ENCODE results near the gene RORB. TPM values are rescaled to one million over a fixed set of nuclear protein-coding genes. Genes with fewer than 3 reads are reported as not detected.

RORB gene
- total RNA-seq, 2 donors from 2014 or later = not detected

DNA sequence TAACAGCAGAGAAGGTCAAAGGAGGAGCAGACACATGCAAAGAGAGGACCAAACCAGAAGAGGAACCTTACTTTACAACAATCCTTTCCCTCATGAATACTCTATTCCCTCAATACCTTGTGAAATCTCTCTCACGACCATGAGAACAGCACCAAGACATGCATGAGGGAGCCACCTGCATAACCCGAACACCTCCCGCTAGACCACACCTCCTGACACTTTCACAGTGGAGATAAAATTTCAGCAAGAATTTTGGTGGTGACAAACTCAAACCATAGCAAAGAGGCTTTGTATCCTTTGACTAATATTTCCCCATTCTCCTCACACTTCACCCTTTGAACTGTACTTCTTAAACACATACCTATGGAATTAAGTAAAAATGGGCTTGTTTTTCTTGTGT is 101.7 kb downstream of the RORB start:
- H3K27ac Mint-ChIP-seq = no peak overlapping the region
- H3K9me3 Mint-ChIP-seq = no peaks in the 10 kb centered on the region
- ATAC-seq (replicated peaks) = no peak
- H3K36me3 Mint-ChIP-seq (ENCODE audit: low read depth) = no peaks in the 10 kb centered on the region
- H3K4me1 Mint-ChIP-seq = no peaks in the 10 kb centered on the region
- no peaks in the 10 kb centered on the region for H3K27me3 Mint-ChIP-seq
- no peak overlapping the region for H3K4me3 Mint-ChIP-seq

DNA sequence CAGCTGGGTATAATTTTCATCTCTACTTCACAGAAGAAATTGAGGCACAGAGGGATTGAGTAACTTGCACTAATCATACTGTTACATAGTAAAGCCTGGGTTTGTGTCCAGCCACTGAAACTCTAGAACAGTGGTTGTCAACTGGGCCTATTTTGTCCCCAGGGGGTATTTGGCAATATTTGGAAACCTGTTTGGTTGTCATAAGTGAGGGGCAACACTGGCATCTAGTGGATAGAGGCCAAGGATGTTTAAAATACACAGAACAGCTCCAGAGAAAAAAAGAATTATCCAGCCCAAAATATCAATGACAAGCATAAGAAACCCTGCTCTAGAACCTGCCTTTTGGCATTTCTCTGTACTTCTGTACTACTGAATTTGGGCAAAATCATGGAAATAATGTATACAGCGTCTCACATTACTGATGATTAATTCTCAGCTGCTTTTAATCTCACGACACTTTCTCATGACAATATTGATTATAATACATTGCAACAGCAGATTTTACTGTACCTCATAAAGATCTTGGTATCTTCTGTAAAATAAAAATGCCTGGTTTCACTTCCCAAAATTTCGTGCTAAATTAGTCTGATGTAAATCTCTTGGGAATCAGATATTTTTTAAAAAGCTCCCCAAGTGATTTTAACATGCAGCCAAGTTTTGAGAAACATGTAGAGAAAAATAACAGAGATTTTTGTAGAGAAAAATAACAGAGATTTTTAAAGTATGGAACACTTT is 112.7 kb downstream of the RORB start:
- peaks cover 6% of the 10 kb centered on the region for H3K27me3 Mint-ChIP-seq
- no peaks in the 10 kb centered on the region for H3K36me3 Mint-ChIP-seq (ENCODE audit: low read depth)
- no peak for ATAC-seq (replicated peaks)
- no peak overlapping the region for H3K4me3 Mint-ChIP-seq
- no peaks in the 10 kb centered on the region for H3K9me3 Mint-ChIP-seq
- H3K4me1 Mint-ChIP-seq = no peaks in the 10 kb centered on the region
- no peak overlapping the region for H3K27ac Mint-ChIP-seq

DNA sequence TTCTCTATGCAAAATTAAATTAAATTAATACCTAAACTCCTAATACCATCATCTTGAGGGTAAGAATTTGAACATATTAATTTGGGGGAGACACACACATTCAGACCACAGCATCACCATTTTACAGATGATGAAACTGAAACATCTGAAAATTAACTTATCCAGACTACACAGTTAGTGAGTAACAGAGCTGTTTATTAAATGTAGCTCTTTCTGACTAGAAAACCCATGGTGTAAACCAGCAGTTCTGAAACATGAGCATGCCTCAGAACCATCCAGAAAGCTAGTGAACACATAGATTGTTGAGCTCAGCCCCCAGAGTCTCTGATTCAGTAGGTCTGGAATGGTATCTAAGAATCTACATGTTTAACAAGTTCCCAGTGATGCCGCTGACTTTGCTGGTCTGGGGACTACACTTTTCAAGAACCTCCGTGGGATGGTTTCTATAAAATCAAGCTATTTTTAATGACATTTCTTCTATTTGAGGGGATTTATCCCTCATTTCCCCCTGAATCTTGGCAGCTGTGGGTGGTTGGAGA is 113.5 kb downstream of the RORB start:
- ATAC-seq (replicated peaks) = no peak
- no peaks in the 10 kb centered on the region for H3K36me3 Mint-ChIP-seq (ENCODE audit: low read depth)
- H3K27me3 Mint-ChIP-seq = peaks cover 6% of the 10 kb centered on the region

DNA sequence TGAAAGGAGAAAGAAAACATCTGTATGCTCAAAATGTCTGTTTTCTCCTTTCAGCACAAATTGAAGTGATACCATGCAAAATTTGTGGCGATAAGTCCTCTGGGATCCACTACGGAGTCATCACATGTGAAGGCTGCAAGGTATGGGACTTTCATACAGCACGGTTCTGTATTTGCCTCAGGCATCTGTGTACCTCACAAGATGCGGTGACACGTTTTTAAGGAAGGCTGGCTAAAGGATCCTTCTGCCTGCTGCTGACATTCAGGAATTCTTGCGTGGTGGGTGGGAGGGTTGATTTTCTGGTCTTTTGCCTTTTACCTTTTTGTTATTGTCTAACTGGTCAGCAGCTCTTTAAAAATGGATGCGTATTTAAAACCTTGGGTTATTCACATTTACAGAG is 133.1 kb downstream of the RORB start:
- no peaks in the 10 kb centered on the region for H3K9me3 Mint-ChIP-seq
- no peaks in the 10 kb centered on the region for H3K36me3 Mint-ChIP-seq (ENCODE audit: low read depth)
- ATAC-seq (replicated peaks) = no peak
- H3K4me1 Mint-ChIP-seq = no peaks in the 10 kb centered on the region
- H3K27me3 Mint-ChIP-seq = peaks cover 10% of the 10 kb centered on the region
- no peak overlapping the region for H3K27ac Mint-ChIP-seq
- no peak overlapping the region for H3K4me3 Mint-ChIP-seq

More for the DNA sequence above, 113.5 kb downstream of the RORB start:
- H3K27ac Mint-ChIP-seq = no peak overlapping the region
- no peak overlapping the region for H3K4me3 Mint-ChIP-seq
- no peaks in the 10 kb centered on the region for H3K4me1 Mint-ChIP-seq
- H3K9me3 Mint-ChIP-seq = no peaks in the 10 kb centered on the region

DNA sequence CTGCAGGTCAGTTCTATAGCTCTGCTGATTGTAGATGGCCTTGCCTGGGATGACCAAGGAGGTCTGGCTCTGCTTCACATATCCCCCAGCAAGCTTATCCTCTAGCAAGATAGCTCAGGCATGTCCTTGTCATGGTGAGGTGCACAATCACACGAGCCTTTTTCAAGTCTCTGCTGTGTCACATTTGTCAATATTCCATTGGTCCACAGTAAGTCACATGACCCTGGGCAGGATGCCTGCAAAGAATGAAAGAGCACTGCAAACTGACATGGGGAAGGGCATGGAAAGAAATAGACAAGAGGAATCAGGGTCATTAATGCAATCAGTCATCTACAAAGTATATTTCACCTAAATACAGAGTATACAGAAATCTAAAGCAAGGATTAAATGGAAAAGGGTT is 142.0 kb downstream of the RORB start:
- Mint-ChIP-seq H3K27ac (no peak overlapping the region), H3K4me3 (no peak overlapping the region), H3K36me3 (ENCODE audit: low read depth) (no peaks in the 10 kb centered on the region), H3K9me3 (no peaks in the 10 kb centered on the region), H3K4me1 (no peaks in the 10 kb centered on the region), H3K27me3 (peaks cover 12% of the 10 kb centered on the region)
- ATAC-seq (replicated peaks) = no peak

DNA sequence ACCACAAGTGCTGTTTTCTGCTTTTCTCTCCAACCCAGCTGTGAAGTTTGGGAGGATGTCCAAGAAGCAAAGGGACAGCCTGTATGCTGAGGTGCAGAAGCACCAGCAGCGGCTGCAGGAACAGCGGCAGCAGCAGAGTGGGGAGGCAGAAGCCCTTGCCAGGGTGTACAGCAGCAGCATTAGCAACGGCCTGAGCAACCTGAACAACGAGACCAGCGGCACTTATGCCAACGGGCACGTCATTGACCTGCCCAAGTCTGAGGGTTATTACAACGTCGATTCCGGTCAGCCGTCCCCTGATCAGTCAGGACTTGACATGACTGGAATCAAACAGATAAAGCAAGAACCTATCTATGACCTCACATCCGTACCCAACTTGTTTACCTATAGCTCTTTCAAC is 145.2 kb downstream of the RORB start:
- Mint-ChIP-seq H3K9me3 (no peaks in the 10 kb centered on the region), H3K4me1 (no peaks in the 10 kb centered on the region), H3K4me3 (no peak overlapping the region), H3K27ac (no peak overlapping the region), H3K36me3 (ENCODE audit: low read depth) (no peaks in the 10 kb centered on the region), H3K27me3 (peaks cover 11% of the 10 kb centered on the region)
- no peak for ATAC-seq (replicated peaks)

DNA sequence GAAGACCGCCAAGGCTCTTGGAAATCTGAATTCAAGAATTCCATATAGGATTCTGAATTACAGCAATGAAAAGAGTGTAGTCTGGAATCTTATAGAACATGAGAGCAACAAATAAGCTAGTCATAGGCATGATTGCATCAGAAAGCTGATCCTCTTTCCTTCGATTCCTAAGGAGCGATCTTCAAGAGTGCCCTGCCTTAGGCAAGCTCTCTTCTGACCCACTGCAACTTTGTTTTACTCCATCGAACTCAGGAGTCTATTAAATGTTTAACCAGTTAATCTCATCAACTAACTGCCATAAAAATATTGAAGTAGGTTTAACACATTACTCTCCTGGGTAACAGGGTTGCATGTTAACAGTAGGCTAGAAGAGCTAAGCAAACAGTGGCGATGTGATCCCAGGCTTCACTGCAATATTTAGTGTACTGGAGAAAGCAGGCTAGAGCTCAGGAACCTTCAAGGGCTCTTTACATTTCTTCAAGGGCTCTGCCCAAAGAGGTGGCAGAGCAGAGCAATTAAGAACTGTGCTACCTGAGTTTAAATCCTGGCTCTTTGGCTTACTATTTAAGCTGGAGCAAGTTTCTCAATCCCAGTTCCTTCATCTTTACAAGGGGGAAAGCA is 146.3 kb downstream of the RORB start:
- no peak for ATAC-seq (replicated peaks)
- H3K36me3 Mint-ChIP-seq (ENCODE audit: low read depth) = no peaks in the 10 kb centered on the region
- no peak overlapping the region for H3K27ac Mint-ChIP-seq
- H3K4me3 Mint-ChIP-seq = no peak overlapping the region
- no peaks in the 10 kb centered on the region for H3K4me1 Mint-ChIP-seq
- peaks cover 15% of the 10 kb centered on the region for H3K27me3 Mint-ChIP-seq
- no peaks in the 10 kb centered on the region for H3K9me3 Mint-ChIP-seq

DNA sequence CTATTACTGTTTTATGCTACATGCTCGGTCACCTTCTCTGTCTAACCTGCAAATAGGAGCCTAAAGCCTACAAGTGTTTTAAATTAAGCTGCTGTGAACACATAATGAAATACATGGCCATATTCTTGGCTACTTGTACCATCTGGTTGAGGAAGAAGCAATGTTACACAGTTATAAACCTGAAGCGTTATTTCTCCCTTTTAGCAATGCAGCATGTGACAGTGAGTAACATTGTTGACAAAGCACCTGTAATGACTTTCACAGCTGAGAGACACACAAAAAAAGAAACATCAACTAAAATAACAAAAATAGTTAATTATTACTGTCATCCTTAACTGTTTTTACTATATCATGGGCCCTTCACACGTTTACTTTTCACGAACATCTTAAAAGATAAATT is 146.9 kb downstream of the RORB start:
- peaks cover 17% of the 10 kb centered on the region for H3K27me3 Mint-ChIP-seq
- H3K4me1 Mint-ChIP-seq = no peaks in the 10 kb centered on the region
- H3K4me3 Mint-ChIP-seq = no peak overlapping the region
- H3K27ac Mint-ChIP-seq = no peak overlapping the region
- no peaks in the 10 kb centered on the region for H3K36me3 Mint-ChIP-seq (ENCODE audit: low read depth)
- no peaks in the 10 kb centered on the region for H3K9me3 Mint-ChIP-seq
- ATAC-seq (replicated peaks) = no peak

DNA sequence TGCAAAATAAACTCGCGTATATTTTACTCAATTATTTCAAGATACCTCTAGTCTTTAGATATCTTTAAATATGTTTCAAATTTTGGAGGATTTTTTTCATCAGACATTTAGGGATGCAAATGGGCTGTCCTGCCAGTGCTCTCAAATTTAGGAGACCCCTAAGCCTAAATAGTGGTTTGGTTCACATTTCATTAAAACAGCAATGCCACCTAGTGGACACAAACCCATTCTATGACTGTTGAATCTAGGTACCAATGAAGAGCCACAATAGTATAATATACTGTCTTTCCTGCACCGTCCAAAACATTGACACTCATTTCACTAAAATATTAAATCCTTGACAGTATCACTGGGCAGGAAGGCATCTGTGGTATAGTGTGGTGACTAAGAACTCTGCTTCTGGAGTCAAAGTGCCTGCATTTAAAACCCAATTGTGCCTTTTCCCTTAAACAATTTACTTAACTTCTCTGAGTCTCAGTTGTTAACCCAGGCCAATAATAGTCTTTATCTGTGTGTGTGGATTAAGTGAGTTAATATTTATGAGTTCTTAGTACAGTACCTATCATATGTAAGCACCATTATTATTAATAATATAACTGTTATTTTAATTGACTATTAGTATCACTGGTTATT is 148.0 kb downstream of the RORB start:
- H3K27ac Mint-ChIP-seq = no peak overlapping the region
- no peak for ATAC-seq (replicated peaks)
- no peaks in the 10 kb centered on the region for H3K36me3 Mint-ChIP-seq (ENCODE audit: low read depth)
- H3K27me3 Mint-ChIP-seq = peaks cover 14% of the 10 kb centered on the region
- no peaks in the 10 kb centered on the region for H3K9me3 Mint-ChIP-seq
- no peaks in the 10 kb centered on the region for H3K4me1 Mint-ChIP-seq
- no peak overlapping the region for H3K4me3 Mint-ChIP-seq

DNA sequence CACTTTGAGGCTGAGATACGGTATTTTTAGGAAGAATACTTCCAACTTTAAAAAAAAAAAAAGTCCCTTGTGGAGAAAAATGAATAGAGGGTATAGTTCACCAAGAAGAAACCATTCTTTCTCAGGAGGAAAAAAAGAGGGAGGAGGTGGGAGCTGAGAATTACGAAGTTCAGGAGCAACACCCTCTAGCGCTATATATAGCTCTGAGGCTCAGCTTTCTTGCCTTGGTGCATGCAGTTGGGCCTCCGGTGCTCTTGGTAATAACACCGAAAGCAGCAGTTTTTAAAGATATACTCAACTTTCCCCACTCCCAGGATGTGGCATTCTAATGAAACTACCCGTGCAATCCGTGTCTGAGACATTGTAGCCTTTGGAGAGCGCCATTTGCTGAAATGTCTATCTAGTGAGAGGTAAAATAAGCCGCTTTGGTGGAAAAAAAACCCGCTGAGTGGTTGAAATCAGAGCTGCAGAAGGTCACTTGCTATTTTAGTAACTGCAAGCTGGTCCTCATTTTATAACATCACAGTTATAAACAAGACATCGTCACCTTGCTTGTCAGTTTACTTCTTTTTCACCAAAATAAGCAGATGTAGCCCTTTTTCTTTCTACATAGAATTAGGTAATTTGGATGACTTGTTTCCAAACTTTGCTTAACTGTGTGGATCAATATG is 156.4 kb downstream of the RORB start:
- H3K9me3 Mint-ChIP-seq = no peaks in the 10 kb centered on the region
- H3K27me3 Mint-ChIP-seq = peaks cover 5% of the 10 kb centered on the region
- no peaks in the 10 kb centered on the region for H3K4me1 Mint-ChIP-seq
- no peak overlapping the region for H3K4me3 Mint-ChIP-seq
- ATAC-seq (replicated peaks) = no peak
- H3K27ac Mint-ChIP-seq = no peak overlapping the region
- H3K36me3 Mint-ChIP-seq (ENCODE audit: low read depth) = no peaks in the 10 kb centered on the region

DNA sequence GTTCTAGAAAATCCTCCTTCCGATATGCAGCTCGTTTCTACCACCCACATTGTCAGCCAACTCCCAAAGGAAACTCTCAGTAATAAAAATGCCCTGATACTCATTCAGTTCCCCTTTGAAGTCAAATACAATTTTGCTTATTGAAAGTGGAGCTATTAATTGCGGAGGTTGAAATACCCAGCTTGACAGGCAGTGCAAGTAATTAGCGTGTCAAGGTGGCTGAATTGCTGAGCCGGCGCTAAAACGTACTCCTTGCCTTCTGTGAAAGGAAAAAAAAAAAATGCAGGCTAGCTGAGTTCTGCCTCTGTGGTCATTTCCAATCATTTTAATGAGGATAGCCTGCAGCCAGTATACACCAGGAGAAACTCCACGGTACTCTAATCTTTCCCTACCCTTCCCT is 165.5 kb downstream of the RORB start:
- H3K4me1 Mint-ChIP-seq = no peaks in the 10 kb centered on the region
- no peaks in the 10 kb centered on the region for H3K36me3 Mint-ChIP-seq (ENCODE audit: low read depth)
- H3K9me3 Mint-ChIP-seq = no peaks in the 10 kb centered on the region
- no peak overlapping the region for H3K4me3 Mint-ChIP-seq
- ATAC-seq (replicated peaks) = no peak
- no peaks in the 10 kb centered on the region for H3K27me3 Mint-ChIP-seq
- no peak overlapping the region for H3K27ac Mint-ChIP-seq

DNA sequence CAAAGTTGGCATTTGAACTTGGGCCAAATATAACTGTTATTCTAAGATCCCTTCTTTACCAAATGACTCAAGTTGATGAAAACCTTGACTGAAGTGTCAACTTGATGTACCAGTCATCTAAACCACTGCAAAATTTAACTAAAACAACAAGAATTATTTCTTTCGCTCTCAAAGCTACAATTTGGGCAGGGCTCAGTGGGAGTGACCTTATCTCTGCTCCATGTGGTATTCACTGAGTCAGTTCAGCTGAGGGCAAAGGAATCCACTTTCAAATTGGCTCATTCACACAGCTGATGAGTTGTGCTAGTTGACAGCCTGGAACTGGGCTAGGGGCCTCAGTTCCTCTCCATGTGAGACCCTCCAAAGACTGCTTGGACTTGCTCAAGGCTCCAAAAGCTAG is 166.3 kb downstream of the RORB start:
- no peaks in the 10 kb centered on the region for H3K27me3 Mint-ChIP-seq
- H3K27ac Mint-ChIP-seq = no peak overlapping the region
- H3K36me3 Mint-ChIP-seq (ENCODE audit: low read depth) = no peaks in the 10 kb centered on the region
- no peaks in the 10 kb centered on the region for H3K9me3 Mint-ChIP-seq
- H3K4me3 Mint-ChIP-seq = no peak overlapping the region
- H3K4me1 Mint-ChIP-seq = no peaks in the 10 kb centered on the region
- no peak for ATAC-seq (replicated peaks)

DNA sequence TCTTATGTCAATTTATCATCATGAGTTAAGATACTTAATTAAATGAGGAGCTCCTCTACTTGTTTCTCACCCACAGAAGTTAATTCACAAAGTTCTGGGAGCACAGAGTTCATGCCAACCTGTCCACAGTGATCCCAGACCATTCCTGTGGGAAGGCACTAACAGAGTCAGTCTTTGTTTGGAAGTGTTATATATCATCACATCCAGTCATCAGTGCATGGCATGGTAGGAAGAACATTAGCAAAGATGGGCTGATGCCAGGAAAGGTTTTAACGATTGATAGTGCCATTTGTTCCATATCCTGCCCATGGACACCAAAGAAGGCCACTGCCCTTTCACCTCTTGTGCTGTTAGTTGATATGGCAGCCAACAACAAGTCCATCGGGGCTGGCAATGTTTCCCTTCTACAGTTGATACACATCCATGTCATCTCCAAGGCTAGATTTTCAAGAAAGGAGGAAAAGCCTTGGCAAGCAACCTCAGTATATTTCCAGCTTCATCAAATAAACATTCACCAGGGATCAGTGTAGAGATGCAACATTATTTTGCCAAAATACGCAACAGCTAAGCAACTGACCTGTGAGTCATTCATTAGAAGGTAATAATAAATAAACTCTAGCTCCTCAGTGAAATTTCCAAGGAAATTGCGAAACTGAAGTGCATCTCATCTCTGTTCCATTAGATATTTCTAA is 169.6 kb downstream of the RORB start:
- Mint-ChIP-seq H3K36me3 (ENCODE audit: low read depth) (no peaks in the 10 kb centered on the region), H3K27me3 (peaks cover 3% of the 10 kb centered on the region), H3K9me3 (no peaks in the 10 kb centered on the region), H3K4me1 (no peaks in the 10 kb centered on the region), H3K27ac (no peak overlapping the region), H3K4me3 (no peak overlapping the region)
- no peak for ATAC-seq (replicated peaks)

DNA sequence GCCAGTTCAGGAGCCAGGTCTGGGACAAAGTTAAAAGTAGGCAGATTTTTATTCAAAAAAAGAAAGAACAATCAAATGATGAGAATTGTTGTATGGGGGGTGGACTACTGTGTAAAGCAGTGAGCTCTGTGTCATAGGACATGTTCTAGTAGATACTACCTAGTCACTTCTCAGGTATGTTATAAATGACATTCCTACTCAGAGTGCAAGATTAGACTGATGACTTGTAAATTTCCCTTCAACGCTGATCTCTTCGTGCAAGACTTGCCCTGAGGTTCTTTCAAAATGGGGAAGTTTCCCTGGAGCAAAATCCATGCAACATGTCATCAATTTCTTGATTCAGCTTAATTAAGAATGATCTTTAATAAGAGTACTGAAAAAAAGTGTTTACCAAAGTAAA is 175.1 kb downstream of the RORB start:
- Mint-ChIP-seq H3K36me3 (ENCODE audit: low read depth) (no peaks in the 10 kb centered on the region), H3K9me3 (no peaks in the 10 kb centered on the region), H3K4me1 (peaks cover 3% of the 10 kb centered on the region), H3K27ac (no peak overlapping the region), H3K4me3 (no peak overlapping the region), H3K27me3 (peaks cover 3% of the 10 kb centered on the region)
- ATAC-seq (replicated peaks) = no peak

Data from activated T-helper 17 cell treated with anti-CD3 and anti-CD28 coated beads, Interleukin-2, amount 50 U/mL, for 72 hours (primary cell).